ENCODE measurements around the gene SOCS7.
A peak's percentile ranks its signal among the peaks of the same experiment; 100 is the strongest.

SOCS7 gene

DNA sequence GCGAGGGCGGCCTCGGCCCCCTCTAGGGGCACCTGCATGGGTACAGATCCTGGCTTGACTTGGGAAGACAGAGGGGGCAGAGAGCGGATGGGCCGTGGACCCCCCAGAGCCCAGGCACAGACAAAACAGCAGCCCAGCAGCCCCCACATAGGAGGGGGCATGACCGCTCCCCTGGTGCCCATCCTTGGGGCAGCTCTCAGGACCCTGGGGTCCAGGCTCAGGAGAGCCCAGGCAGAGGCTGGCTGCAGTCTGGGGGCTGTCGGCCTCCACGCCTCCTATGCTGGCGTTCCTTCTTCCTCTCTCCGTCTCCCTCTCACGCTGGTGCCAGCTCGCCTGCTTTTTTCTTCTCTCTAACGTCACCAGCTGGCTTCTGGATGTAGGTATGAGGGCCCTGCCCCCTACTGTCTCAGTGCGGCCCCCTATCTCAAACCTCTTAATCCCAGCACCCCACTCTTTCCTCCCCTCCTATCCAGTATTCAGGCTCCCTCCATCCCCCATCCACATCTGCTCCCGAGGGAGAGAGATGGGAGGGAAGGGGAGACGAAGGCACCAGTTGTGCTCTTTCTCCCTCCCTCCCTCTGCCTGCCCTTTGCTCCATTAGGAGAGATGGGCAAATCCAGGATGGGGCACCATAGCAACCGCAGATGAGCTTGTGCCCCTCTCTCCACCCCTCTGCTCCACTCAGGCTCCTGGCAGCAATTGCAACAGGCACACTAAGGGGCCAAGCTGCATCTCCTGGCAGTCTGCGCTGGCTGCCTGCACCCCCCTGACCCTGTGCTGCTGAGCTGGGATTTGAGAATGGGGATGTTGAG lies 7.8 kb upstream of the SOCS7 start, which contains the start of gene GPR179:
GPR179 (minus strand) TSS at position 349 of the 812 bp plus-strand sequence; CDS start at position 182, 167 bp downstream.
- in situ Hi-C loops (cut with HindIII; ENCODE audit: low sequenced_read_pairs) = no loop called here
- TF ChIP-seq CTCF (IDR thresholded peaks at IDR 0.05; ENCODE audit: low read depth, low read length, missing control alignments) = no peak
- DNase-seq (ENCODE audit: low read depth) = no peak
- no peak within 1 kb of the TSS for H3K4me3 ChIP-seq (ENCODE audit: low read depth, low read length)

- in situ Hi-C loops (cut with HindIII; ENCODE audit: low sequenced_read_pairs) = no loop called here
- TF ChIP-seq CTCF (IDR thresholded peaks at IDR 0.05; ENCODE audit: low read depth, low read length, missing control alignments) = no peak
- no peak overlapping the region for H3K4me3 ChIP-seq (ENCODE audit: low read depth, low read length)
- no peak for DNase-seq (ENCODE audit: low read depth)
These were observed 7.3 kb upstream of the SOCS7 start for GRCh38 chr17:38344420-38344745.

- no peak overlapping the region for H3K4me3 ChIP-seq (ENCODE audit: low read depth, low read length)
- in situ Hi-C loops (cut with HindIII; ENCODE audit: low sequenced_read_pairs) = no loop called here
- DNase-seq (ENCODE audit: low read depth) = no peak
- no peak for TF ChIP-seq CTCF (IDR thresholded peaks at IDR 0.05; ENCODE audit: low read depth, low read length, missing control alignments)
These were observed 5.9 kb upstream of the SOCS7 start for GRCh38 chr17:38345743-38346142.

DNA sequence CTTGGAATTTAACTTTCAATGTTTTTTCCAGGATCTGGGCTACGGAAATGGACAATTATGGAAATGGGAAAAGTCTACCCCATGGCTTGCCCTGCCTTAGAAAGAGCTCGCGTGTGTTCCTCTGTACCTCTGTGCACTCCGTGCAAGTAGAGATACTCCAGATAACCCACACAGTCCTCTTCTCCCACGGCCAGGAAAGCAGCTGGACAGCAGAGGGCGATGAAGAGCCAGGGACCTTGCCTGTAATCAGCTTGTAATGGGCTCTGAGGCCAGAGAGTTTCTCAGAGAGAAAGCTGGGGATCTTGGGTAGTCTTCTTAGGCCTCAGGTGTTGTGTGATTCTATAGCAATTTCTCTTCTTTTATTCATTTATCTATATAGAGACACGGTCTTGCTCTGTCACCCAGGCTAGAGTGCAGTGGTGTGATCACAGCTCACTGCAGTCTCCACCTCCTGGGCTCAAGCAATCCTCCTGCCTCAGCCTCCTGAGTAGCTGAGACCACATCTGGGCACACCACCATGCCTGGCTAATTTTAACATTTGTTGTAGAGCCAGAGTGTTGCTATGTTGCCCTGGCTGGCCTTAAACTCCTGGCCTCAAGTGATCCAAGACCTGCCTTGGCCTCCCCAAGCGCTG lies 2.4 kb upstream of the SOCS7 start:
- in situ Hi-C loops (cut with HindIII; ENCODE audit: low sequenced_read_pairs) = no loop called here
- peak; percentile 75 for DNase-seq (ENCODE audit: low read depth)
- H3K4me3 ChIP-seq (ENCODE audit: low read depth, low read length) = no peak overlapping the region
- peak; percentile 98 for TF ChIP-seq CTCF (IDR thresholded peaks at IDR 0.05; ENCODE audit: low read depth, low read length, missing control alignments)

- in situ Hi-C loops (cut with HindIII; ENCODE audit: low sequenced_read_pairs) = no loop called here
- TF ChIP-seq CTCF (IDR thresholded peaks at IDR 0.05; ENCODE audit: low read depth, low read length, missing control alignments) = no peak
- H3K4me3 ChIP-seq (ENCODE audit: low read depth, low read length) = no peak overlapping the region
- no peak for DNase-seq (ENCODE audit: low read depth)
These were observed 1.6 kb upstream of the SOCS7 start for GRCh38 chr17:38350035-38350434.

- in situ Hi-C loops (cut with HindIII; ENCODE audit: low sequenced_read_pairs) = no loop called here
- H3K4me3 ChIP-seq (ENCODE audit: low read depth, low read length) = peak overlapping the region; percentile 70
- TF ChIP-seq CTCF (IDR thresholded peaks at IDR 0.05; ENCODE audit: low read depth, low read length, missing control alignments) = no peak
- no peak for DNase-seq (ENCODE audit: low read depth)
These were observed 821 bp downstream of the SOCS7 start for GRCh38 chr17:38352245-38353085.

Measured in astrocyte of the cerebellum (primary cell).